ENCODE measurements around the gene FAM161A. TPM values are rescaled to one million over a fixed set of nuclear protein-coding genes. Genes with fewer than 3 reads are reported as not detected.
A peak's percentile ranks its signal among the peaks of the same experiment; 100 is the strongest.
"Not testable (repeated sequence)": the region's sequence is repeated elsewhere in the genome, so short reads cannot be mapped to it uniquely, and the experiment has no call there.

The FAM161A gene
- polyA plus RNA-seq, 3 donors = 16.5 to 28.0 (median 24.9) TPM

DNA sequence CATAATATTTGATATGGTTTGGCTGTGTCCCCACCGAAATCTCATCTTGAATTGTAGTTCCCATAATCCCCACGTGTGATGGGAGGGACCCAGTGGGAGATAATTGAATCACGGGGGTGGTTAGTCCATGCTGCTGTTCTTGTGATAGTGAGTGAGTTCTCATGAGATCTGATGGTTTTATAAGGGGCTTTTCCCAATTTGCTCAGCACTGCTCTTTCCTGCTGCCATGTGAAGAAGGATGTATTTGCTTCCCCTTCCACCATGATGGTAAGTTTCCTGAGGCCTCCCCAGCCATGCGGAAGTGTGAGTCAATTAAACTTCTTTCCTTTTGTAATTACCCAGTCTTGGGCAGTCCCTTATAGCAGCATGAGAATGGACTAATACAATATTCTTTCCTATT is 56.4 kb downstream of the FAM161A start:
- DNase-seq (ENCODE audit: extremely low read depth in 1 of 11, low read depth in 9 of 11, low spot score in 4 of 11) = not testable (repeated sequence)

DNA sequence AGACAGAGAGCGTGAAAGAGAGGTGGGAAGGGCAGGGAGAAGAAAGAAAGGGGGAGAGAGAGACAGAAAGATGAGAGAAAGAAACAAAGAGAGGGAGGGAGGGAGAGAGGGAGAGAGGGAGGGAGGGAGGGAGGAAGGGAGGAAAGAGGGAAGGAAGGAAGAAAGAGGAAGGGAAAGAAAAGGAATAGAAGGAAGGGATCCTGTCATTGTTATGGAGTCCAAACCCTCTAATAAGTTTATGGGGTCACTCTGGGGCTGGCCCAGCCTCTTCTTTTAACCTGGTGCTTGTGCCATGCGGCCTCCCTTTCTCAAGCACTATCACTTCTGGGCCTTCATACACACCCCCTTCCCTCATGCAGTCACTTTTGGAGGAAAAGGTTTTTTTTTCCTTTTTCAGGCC is 58.5 kb downstream of the FAM161A start:
- no peak for DNase-seq (ENCODE audit: extremely low read depth in 1 of 11, low read depth in 9 of 11, low spot score in 4 of 11)

DNA sequence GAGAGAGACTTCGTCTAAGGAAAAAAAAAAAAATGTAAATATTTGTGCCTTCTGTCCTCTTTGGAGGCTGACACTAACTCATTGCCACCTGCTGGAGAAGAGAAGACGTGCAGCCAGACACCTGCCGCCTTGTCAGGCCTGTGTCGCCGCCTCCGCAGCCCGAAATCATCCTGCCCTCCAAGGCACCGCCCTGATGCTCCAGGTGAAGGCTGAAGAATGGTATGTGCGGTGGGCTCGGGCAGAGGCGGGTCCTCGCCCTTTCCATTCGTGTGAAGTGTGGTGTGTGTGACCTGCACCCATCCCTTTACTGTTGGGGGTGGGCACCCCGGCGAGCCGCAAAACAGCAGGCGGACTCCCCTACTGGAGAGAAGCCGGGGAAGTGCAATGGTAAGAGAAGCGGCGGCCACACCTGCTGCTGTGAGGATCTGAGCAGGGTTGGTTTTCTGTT is 60.4 kb downstream of the FAM161A start:
- DNase-seq (ENCODE audit: extremely low read depth in 1 of 11, low read depth in 9 of 11, low spot score in 4 of 11) = peak; percentile 14 to 48 (median 35)

DNA sequence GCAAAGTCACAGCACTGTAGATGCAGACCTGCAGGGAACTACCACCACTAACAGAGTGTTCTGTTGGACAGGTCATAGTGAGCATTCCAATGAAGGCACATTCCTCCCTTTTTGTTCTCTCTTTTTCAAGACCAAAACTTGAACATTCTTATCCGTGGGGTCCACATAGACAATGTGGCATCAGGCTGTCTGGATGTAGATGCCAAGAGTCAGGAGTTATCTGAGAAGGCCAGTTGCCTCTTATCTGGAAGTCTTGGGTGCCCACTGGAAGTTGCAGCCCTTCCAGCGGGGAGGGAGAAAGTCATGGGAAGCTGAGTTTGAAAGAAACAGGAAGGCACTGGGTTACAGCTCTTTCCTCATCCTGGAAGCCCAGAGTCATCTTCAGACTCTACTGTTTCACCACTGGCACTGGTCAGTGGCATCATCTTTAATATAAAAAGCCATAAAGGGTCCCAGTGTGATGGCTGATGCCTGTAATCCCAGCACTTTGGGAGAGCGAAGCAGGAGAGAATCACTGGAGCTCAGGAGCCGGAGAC is 61.4 kb downstream of the FAM161A start:
- DNase-seq (ENCODE audit: extremely low read depth in 1 of 11, low read depth in 9 of 11, low spot score in 4 of 11) = no peak

DNA sequence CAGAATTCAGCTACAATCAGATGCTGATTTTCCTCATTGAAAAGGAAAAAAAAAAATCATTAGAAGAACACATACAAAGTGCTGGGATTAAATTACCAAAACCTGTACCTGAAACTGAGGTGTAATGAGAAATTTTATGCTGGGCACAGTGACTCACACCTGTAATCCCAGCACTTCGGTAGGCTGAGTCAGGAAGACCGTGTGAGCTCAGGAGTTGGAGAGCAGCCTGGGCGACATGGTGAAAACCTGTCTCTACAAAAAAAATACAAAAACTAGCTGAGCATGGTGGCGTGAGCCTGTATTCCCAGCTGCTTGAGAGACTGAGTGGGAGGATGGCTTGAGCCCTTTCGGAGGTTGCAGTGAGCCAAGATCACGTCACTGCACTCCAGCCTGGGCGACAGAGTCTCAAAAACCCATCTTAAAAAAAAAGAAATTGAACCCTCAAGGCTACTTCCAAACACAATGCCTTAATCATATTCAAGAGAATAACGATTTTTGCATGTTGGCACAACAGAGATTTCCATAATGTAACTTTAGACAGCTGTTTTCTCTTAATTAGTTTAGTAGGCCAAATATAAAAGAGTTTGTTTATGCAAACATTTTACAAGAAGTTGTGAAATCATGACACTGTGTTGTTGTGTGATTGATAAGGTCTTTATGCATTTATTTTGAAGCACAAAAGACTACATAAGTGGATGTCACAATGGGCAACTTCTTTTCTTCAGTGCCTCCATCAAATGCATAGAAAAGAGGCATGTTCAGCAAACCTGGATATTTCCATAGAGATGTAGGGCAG is 63.9 kb downstream of the FAM161A start:
- no peak for DNase-seq (ENCODE audit: extremely low read depth in 1 of 11, low read depth in 9 of 11, low spot score in 4 of 11)

DNA sequence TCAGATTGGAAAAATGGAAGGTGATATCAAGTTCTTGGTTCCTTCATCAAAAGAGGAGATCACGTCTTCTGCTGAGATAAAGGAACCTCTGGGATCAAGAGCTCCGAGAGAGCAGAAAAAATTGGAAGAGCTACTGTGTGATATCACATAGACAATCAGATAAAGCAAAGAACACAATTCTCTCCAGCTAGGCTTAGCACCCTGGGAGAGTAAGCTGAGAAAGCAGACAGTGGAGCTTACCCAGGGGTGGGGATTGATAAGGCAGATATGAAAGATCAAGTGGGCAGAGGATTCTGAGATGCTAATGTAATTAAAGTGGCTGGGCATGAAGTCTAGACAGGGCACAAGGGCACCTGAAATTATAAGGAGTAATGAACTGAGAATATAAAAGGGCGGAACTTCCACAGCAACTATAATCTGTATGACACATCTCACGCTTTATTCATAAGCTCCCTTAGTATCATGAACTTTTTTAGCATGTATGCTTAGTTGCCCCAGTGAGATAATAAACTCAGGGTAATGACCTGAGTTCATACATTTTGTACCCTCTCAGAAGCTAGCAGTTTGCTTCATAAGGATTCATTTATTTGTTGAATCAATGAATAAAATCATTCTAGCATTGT is 65.8 kb downstream of the FAM161A start:
- no peak for DNase-seq (ENCODE audit: extremely low read depth in 1 of 11, low read depth in 9 of 11, low spot score in 4 of 11)

DNA sequence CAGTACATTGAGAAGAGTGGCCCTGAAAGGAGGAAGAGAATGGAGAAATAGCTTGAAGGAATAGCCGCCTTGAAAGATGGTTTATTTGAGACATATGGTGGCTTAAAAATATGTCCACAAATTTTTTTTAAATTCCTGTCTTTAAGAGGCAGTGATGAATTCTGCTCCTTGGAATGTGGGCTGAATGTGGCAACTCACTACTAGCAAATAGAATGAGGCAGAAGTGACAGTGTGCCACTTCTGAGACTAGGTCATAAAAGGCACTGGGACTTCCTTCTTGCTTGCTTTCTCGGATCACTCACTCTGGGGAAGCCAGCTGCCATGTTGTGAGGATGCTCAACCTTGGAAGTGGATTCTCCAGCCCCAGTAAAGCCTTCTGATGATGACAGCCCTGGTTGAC is 67.0 kb downstream of the FAM161A start:
- DNase-seq (ENCODE audit: extremely low read depth in 1 of 11, low read depth in 9 of 11, low spot score in 4 of 11) = no peak

DNA sequence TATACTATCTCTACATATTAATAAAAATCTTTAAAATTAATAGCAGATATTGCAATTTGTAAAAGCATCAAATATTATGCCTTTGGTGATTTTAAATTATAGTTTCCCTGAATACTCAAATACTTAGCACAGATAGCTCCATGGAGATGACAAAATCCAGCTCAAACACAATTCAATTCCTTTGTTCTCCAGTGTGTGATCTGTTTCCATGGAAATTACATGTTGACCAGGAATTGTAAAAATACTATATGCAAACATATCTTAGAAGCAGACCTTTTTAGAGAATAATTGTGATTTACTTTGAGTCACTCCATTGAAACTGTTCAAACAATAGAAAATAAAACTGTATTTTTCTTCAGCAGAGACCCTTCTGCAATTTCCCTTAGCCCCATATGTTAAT is 68.3 kb downstream of the FAM161A start:
- DNase-seq (ENCODE audit: extremely low read depth in 1 of 11, low read depth in 9 of 11, low spot score in 4 of 11) = no peak

DNA sequence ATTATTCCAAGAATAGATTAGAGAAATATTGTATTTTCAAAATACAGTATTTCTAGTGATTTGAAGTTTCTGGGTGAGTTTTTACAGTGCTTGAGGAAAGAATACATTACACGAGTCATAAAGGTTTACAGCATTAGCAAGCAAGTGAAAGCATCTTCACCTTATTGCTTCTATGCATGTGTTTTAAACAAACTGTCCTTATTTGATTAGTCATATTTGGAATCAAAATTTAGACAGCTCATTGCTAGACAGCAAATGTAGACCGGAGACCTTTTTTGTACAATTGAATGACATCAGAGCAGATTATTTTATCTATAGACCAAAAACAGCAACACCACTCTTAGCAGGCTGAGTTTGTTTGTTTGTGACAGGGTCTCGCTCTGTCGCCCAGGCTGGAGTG is 69.2 kb downstream of the FAM161A start:
- no peak for DNase-seq (ENCODE audit: extremely low read depth in 1 of 11, low read depth in 9 of 11, low spot score in 4 of 11)

DNA sequence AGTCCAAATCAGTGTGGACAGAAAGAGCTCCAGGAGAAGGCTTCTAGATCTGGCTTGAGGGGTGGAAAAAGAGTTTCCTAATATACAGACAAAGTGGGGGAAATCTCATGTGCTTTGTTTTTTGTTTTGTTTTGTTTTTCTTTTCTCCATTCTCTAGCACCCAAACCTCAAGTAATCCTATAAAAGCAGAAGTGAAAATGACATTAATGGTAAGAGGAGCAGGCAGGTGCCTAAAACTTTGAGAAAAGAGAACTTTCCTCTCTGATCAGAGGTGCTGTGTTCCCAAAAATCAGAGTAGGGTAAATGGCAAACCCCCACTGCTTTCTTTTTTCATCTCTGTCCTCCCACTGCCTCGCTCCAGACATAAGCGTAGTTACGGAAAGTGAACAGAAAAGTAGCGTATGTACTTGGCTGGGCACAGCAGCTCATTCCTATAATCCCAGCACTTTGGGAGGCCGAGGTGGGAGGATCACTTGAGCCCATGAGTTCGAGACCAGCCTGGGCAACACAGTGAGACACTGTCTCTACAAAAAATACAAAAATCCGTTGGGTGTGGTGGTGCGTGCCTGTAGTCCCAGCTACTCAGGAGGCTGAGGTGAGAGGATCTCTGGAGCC is 77.8 kb downstream of the FAM161A start:
- no peak for DNase-seq (ENCODE audit: extremely low read depth in 1 of 11, low read depth in 9 of 11, low spot score in 4 of 11)

Other genes with a start within 250 kb of the FAM161A start
- 100 to 1,000 TPM; 168 to 193 (median 181) TPM for gene CCT4, start 34.6 kb upstream of the FAM161A start, polyA plus RNA-seq (ENCODE audit: insufficient read length in 3 of 3)
- gene COMMD1, start 51.6 kb upstream of the FAM161A start, polyA plus RNA-seq (ENCODE audit: insufficient read length in 3 of 3) = 10 to 100 TPM; 72.8 to 78.9 (median 77.9) TPM